ENCODE measurements around the gene DNAJC25.

DNA sequence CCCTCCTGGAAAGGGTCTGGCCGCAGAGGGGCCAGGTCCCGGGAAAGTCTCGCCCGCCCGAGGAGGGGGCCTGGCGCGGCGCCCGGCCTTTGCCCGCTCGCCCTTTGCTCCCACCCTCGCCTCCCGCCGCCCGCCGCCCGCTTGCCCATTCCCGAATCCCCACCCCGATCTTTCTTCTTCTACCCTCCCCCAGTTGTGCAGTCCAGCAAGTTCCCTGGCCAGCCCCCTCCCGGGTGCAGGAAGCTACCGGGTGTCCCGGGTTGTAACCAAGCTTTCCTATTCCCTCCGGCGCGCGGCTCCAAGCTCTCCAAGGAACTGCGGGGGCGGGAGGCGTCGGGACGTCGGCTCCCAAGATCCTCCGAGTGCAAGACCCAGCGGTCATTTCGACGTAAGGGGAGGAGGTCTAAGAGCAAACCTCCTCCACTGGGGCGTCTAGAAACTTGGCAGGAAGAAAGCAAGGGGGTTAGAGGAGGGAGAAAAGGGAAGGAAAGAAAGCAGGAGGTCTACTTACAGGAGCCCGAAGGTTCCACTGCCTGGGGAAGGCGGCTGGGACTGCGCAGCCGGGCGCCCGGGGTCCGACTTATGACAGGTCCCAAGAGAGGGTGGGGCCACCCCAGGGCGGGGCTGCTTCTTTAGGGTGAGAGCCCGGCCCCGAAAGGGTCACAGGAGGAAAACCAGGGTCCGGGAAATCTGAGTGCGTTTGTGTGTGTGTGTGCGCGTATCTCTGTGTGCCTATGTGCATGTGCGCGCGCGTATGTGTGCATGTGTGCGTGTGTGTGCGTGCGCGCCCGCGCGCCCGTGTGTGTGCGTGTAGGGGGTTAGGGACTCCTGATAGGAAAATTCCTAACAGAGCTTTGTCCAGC lies 31.8 kb upstream of the DNAJC25 start, which contains the start of gene PTGR1:
- TF ChIP-seq, protein P1, sequence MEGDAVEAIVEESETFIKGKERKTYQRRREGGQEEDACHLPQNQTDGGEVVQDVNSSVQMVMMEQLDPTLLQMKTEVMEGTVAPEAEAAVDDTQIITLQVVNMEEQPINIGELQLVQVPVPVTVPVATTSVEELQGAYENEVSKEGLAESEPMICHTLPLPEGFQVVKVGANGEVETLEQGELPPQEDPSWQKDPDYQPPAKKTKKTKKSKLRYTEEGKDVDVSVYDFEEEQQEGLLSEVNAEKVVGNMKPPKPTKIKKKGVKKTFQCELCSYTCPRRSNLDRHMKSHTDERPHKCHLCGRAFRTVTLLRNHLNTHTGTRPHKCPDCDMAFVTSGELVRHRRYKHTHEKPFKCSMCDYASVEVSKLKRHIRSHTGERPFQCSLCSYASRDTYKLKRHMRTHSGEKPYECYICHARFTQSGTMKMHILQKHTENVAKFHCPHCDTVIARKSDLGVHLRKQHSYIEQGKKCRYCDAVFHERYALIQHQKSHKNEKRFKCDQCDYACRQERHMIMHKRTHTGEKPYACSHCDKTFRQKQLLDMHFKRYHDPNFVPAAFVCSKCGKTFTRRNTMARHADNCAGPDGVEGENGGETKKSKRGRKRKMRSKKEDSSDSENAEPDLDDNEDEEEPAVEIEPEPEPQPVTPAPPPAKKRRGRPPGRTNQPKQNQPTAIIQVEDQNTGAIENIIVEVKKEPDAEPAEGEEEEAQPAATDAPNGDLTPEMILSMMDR (conservative IDR thresholded peaks at IDR 0.05; ENCODE audit: low read depth, low read length): no peak
- TF ChIP-seq EZH2 (IDR thresholded peaks at IDR 0.05; ENCODE audit: borderline replicate concordance, low read depth, low read length, poor library complexity, severe bottlenecking): no peak

All from A673 (cell line).